K562 (cell line): ENCODE data around the gene CDKN2C. TPM values are rescaled to one million over a fixed set of nuclear protein-coding genes. Genes with fewer than 3 reads are reported as not detected.
A peak's percentile ranks its signal among the peaks of the same experiment; 100 is the strongest.

Experiments used
- ARID4B ChIP-seq: sonication (generic); formaldehyde crosslinking; IDR thresholded peaks from 2 replicates; pipeline ENCODE4 v1.8.0; 2022; ENCODE audit warnings: mild to moderate bottlenecking, missing genetic modification reagents
- CBX3 ChIP-seq, 2 experiments: IDR thresholded peaks; 1 replicate in 1 of 2; 2 replicates in 1 of 2; pipeline ENCODE4 v1.6.1; 2012; ENCODE audit warnings: inconsistent platforms in 2 of 2, low read length in 2 of 2, borderline replicate concordance in 1 of 2, control low read depth in 1 of 2
- GABPB1 ChIP-seq: sonication (generic); formaldehyde crosslinking; IDR thresholded peaks from 2 replicates; pipeline ENCODE4 v1.8.0; 2022; ENCODE audit warnings: mild to moderate bottlenecking, missing genetic modification reagents
- KHSRP ChIP-seq: fragments of 450-650 bp; IDR thresholded peaks from 2 replicates; pipeline ENCODE4 v1.6.1; 2017
- MAFK ChIP-seq: IDR thresholded peaks from 2 replicates; pipeline ENCODE4 v1.6.1; 2011; ENCODE audit warnings: low read length, improper control_type of control experiment
- MEIS2 ChIP-seq: fragments of 450-650 bp; IDR thresholded peaks from 2 replicates; pipeline ENCODE4 v1.6.1; 2014; ENCODE audit warnings: mild to moderate bottlenecking; ENCODE audit not compliant: partially characterized antibody
- RBBP5 ChIP-seq: fragments of 200-600 bp; sonication (generic); IDR thresholded peaks from 2 replicates; pipeline ENCODE4 v1.6.1; 2012; ENCODE audit warnings: borderline replicate concordance, mild to moderate bottlenecking, low read length, control low read depth, inconsistent platforms; ENCODE audit not compliant: insufficient read depth, poor library complexity, severe bottlenecking
- SMAD3 ChIP-seq: fragments of 450-650 bp; formaldehyde crosslinking; conservative IDR thresholded peaks from 2 replicates; pipeline ENCODE4 v1.4.0; 2020; ENCODE audit warnings: mild to moderate bottlenecking
- SMARCC2 ChIP-seq: fragments of 450-650 bp; IDR thresholded peaks from 2 replicates; pipeline ENCODE4 v1.6.1; 2017; ENCODE audit warnings: antibody characterized with exemption, moderate library complexity, mild to moderate bottlenecking, low read depth
- SRSF3 ChIP-seq: fragments of 200-400 bp; formaldehyde crosslinking; IDR thresholded peaks from 2 replicates; pipeline ENCODE4 v1.6.1; 2016; ENCODE audit warnings: mild to moderate bottlenecking, low read length, moderate library complexity; ENCODE audit not compliant: insufficient read depth
- STAT5B ChIP-seq: fragments of 250-450 bp; sonication (Bioruptor Pico); IDR thresholded peaks from 2 replicates; pipeline ENCODE4 v1.8.0; 2021; ENCODE audit warnings: mild to moderate bottlenecking, inconsistent platforms
- UBTF ChIP-seq, 2 experiments: IDR thresholded peaks; 2 replicates each; pipeline ENCODE4 v1.6.1; 2012; ENCODE audit warnings: improper control_type of control experiment in 2 of 2, low read depth in 2 of 2, low read length in 2 of 2, borderline replicate concordance in 1 of 2
- ZNF280A ChIP-seq: fragments of 450-650 bp; IDR thresholded peaks from 2 replicates; pipeline ENCODE4 v1.6.1; 2018; ENCODE audit warnings: mild to moderate bottlenecking, low read depth; ENCODE audit not compliant: partially characterized antibody
- ZNF655 ChIP-seq: fragments of 250-450 bp; sonication (Bioruptor Pico); IDR thresholded peaks from 2 replicates; pipeline ENCODE4 v1.5.0; 2021
- ZNF707 ChIP-seq: fragments of 250-450 bp; sonication (Bioruptor Pico); conservative IDR thresholded peaks from 2 replicates; pipeline ENCODE4 v1.8.0; 2022; ENCODE audit warnings: inconsistent platforms, mild to moderate bottlenecking, moderate library complexity
- ZZZ3 ChIP-seq: fragments of 450-650 bp; IDR thresholded peaks from 2 replicates; pipeline ENCODE4 v1.6.1; 2016; ENCODE audit warnings: antibody characterized with exemption, mild to moderate bottlenecking, moderate library complexity
- polyA plus RNA-seq, 8 experiments: library from polyadenylated mRNA; depleted of rRNA in 4 of 8; stranded (reverse) in 5 of 8; unstranded in 3 of 8; fragments of >200 nt; fragmentation: Nextera tagmentation in 2 of 8; fragmentation: Illumina TruSeq in 1 of 8; extraction: Ambion mirVana in 2 of 8; extraction: Trizol in 1 of 8; gene quantifications; 2 replicates each; pipeline versions ENCODE4 v1.2.1 to v1.2.3, GENCODE V29; 2011 to 2014; ENCODE audit warnings: inconsistent platforms in 1 of 8, missing spikeins in 1 of 8
- total RNA-seq, 7 experiments: library from RNA; depleted of rRNA in 6 of 7; stranded (reverse); fragments of >200 nt in 6 of 7; fragmentation: Illumina TruSeq in 2 of 7; extraction: Trizol in 2 of 7; gene quantifications; 2 replicates each; pipeline versions ENCODE4 v1.2.1 to v1.2.3, GENCODE V29; 2011 to 2021; ENCODE audit warnings: low replicate concordance in 1 of 7

Gene CDKN2C
- total and polyA plus RNA-seq, 9 of the 15 experiments (the other 6 are each of a cell fraction or from before 2014, with no cell fraction given) = 11.9 to 74.3 (median 45.9) TPM

- TF ChIP-seq KHSRP (no peak), ARID4B (CRISPR knock-in tag) (0 out of 2 replicates have a peak, but pooled peaks have one; percentile 49), MEIS2 (peak; percentile 13), UBTF (IDR thresholded peaks at IDR 0.05; ENCODE audit: borderline replicate concordance in 1 of 2, low read depth in 2 of 2, low read length in 2 of 2) (peak; percentile 98; a peak in 3 of 4 replicates), RBBP5 (peak; percentile 12), SMAD3 (CRISPR knock-in tag) (0 out of 2 replicates have a peak, but pooled peaks have one; percentile 5), MAFK (peak; percentile 26; the same call in 1 of the 2 replicates), GABPB1 (CRISPR knock-in tag) (peak; percentile 80), SMARCC2 (no peak), ZNF655 (CRISPR knock-in tag) (no peak), CBX3 (IDR thresholded peaks at IDR 0.05; ENCODE audit: borderline replicate concordance in 1 of 2, low read length in 2 of 2) (peak in 1 of 2 experiments; percentile 71; a peak in 1 of 3 replicates), ZNF280A (no peak), STAT5B (CRISPR knock-in tag) (no peak), SRSF3 (no peak), ZZZ3 (no peak), ZNF707 (CRISPR knock-in tag) (no peak)
These were observed 1.8 kb upstream of the CDKN2C start (continued) for GRCh38 chr1:50968158-50968820.
